AG08396 (cell line): ENCODE measurements around the gene ATP6V1G1.

Source experiments
- DNase-seq: peaks from one replicate; pipeline ENCODE4 v3.0.0; 2012; ENCODE audit warnings: low spot score, mixed read lengths

The ATP6V1G1 gene

DNA sequence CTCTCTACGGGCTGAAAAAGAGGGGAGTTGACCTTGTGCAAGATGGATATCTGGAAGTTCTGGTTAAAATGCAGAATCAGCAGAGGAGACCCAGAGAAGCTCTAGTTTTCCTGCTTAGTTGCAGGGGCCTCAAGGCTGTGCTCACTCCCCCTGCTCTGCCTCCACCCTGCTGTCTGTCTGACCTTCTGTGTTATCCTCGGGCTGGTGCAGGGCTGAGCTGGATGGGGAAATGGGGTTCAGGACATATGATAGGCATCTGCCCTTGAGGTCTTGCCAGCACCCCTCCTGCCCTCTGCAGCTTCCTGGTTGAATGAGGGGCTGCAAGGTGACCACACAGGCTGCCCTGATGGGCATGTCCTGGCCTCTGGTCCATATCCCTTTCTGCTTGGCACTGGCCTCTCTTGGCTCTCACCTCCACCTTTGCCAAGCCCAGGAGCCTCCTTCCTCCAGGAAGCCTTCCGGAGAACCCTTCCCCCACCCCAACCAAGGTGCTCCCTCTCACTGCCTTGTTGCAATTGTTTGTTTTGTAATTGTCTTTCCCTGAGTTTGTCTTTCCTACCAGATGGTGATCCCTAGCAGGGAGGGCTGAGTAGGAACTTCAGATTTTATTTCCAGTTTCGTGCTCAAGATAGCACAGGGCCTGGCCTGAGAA lies 24.8 kb downstream of the ATP6V1G1 start:
- no peak for DNase-seq

DNA sequence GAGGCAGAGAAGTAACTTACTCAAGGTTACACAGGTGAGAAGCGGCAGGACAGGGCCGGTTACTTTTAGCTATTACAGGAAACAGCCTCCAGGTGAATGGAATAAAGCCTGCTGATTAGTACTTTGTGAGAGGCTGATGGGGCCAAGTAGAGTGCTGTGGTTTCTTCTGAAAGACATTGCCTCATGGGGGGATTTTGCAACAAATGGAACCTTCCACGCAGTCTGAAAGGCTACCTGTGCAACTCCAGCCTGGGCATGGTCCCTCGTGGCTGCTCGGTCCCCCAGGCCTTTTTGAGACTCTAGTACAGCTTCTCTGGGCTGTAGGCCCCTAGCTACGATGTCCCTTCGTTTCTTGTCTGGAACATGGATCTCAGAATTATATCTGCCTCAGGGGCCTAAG lies 25.5 kb downstream of the ATP6V1G1 start:
- DNase-seq, result no peak

DNA sequence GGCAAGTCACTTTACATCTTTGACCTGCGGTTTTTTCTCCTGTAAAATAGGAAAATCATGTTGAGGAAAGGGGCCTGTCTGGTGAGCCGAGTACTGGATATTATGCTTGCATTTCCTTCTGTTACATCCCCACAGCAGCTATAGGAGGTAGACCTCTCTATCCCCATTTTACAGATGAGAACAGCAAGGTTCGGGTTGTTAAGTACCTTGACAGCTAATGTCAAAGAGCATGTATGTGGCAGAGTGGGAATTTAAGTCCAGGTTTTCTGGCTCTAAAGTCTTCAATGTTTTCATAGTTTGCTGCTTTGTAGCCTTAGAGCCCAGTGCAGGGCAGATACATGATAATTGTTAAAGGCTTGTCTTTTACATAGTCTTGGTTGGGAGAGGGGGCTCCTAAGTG lies 26.4 kb downstream of the ATP6V1G1 start:
- DNase-seq, result no peak

DNA sequence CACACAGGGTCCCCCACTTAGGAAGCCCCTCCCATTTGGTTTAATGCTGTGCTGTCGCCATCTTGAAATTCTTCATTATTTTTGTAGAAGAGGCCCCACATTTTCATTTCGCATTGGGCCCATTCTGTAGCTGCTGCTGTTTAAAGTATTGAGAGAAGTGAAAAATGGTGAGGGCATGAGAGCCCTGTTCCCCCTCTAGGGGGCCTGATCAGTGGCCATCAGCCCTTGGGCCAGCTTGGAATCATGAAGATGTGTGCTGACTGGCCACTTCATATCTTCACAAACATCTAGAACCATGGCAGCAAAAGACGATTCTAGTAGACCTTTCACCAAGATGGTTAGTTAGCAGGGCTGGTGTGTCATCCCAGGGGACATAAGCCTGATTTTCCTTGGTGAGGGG lies 26.8 kb downstream of the ATP6V1G1 start:
- DNase-seq, result no peak

DNA sequence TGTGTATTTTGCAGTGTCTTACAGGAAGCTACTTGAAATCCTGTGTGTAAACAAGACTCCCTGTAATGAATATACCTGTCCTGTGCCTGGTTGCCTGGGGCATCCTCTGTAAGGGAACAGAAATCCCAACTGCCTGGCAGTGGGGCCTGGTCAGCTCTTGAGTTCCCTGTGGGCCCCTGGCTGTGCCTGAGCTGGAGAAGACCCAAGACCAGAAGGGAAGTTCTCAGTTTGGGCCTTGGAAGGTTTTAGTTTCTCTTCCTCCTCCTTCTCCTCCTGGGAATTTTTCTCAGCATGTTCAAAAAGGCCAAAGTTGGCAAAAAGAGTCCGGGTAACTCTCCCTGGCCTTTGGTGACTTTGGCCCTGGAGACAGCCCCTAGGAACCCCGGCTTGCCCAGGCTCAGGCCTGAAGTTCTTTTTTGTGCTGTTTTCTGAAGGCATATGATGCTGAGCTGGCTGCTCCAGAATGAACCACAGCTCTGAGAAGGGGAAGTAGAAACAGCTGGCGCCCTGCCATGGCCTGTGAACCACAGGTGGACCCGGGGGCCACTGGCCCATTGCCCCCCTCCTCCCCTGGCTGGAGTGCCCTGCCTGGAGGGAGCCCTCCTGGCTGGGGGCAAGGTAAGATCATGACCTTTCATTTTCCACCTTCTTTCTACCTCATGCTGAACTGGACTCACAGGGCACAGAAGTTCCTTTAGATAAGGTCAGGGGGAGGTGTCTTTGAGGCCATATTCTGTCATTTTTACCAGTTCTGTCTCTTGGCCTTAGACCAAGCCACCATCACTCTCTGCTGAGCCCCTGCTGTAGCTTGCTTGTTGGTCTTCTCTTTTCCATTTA lies 29.3 kb downstream of the ATP6V1G1 start:
- DNase-seq, result no peak

GRCh38 chr9:114619191-114619761 lies 31.7 kb downstream of the ATP6V1G1 start:
- no peak for DNase-seq

- no peak for DNase-seq
Measured at GRCh38 chr9:114621561-114621960, 34.0 kb downstream of the ATP6V1G1 start.

DNA sequence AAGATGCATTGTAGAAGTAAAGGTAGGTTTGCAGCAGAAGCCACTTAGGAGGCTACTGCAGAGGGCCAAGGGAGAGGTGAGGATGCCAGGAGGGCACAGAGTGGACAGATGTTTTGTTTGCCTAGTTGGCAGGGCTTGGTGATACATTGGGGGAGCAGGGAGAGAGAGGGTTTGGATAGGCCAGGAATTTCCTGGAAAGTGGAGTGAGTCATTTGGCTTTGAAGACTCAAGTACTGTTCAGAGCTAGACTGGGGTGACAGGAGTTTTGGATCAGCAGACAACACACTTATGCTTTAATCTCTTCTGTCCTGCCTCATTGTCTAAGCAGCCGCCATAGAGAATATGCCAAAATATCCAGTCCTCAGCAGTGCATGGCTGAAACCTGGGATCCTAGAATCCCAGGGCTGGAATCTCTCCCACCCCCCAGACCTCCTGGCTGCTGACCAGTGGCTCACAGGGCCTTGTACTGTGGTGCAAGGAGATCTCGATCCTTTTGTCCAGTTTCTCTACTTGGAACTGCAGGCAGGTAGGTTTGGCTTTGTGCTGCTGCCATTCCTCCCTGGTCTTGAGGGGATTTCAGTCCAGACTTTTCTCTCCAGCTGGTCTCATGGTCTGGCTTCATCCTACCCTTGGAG lies 34.5 kb downstream of the ATP6V1G1 start:
- peak; percentile 72 for DNase-seq

DNA sequence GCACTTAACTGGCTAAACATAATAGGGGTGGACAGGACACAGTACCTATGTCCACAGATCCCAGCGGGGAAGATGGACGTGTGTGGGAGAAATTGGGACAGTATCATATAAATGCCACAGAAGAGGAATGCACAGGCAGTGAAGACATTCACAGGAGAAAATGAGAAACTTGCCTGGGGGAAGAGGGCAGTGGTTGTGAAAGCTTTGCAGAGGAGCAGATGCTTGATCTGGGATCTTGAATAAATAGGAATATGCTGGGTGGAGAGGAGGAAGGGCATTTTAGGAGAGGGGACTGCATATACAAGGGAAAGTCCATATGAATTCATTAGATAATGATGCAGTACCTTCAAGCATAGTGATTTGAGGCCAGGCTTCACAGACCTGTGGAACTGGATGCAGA lies 37.1 kb downstream of the ATP6V1G1 start:
- DNase-seq, result no peak

DNA sequence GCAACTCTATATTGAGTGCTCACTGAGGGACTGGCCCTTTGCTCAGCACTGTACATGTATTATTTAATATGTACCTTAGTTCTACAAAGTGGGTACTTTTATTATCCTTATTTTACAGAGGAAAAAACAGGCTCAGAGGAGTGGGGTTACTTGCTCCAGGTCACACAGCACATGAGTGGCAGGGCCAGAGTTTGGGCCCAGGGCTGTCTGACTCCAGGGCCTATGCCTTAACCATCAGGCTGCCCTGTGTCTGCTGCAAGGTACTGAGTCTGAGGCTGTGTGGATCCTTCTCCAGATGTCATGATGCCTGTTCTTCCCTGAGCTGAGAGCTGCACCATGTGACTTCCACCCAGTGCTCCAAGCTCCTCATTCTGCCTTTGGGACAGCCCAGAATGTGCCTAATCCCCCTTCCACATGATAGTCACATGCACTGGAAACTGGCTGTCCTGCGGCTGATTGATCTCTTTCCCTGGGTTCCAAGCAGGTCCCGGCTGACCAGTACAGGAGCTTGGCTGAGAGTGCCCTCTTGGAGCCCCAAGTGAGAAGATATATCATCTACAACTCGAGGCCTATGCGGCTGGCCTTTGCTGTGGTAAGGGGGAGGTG lies 38.9 kb downstream of the ATP6V1G1 start:
- DNase-seq, result no peak

DNA sequence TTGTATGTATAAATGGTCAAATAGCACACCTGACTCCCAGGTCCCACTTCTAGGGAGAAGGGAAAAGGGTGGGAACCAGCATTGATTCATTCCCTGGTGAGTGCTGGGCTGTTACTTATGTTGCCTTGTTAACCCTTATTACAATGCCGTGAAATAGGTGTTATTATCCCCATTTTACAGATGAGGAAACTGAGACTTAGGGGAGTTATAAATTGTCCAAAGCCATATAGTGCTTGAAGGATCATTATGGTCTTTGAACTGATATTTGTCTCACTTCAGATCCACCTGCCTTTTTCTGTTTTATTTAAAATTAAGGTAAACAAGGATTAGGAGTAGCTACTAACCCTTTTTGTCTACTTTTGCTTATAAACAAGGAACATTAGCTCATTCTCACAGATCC lies 40.0 kb downstream of the ATP6V1G1 start:
- DNase-seq, result no peak

- DNase-seq, result no peak
Measured at GRCh38 chr9:114629563-114630090, 42.1 kb downstream of the ATP6V1G1 start.

GRCh38 chr9:114631166-114631565 lies 43.6 kb downstream of the ATP6V1G1 start:
- no peak for DNase-seq

- DNase-seq, result no peak
Measured at GRCh38 chr9:114633438-114634089, 46.0 kb downstream of the ATP6V1G1 start.

DNA sequence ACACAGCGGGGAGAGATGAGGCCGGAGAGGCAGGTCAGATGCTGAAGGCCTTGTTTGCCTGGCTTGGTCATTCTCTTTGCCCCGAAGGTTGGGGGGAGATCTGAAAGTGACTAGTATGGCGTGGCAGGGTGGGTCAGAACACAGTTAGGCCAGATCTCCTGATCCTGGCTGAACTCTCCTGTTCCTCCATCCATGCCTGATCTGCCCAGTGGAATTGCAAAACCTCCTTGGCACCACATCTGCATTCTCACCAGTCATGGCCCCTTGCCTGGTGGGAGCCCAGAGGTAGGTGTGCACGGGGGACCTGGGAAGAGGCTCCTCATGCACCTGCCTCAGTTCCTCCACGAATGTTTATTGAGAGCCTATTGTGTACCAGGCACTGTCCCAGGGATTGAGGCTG lies 46.8 kb downstream of the ATP6V1G1 start:
- no peak for DNase-seq

GRCh38 chr9:114638404-114638803 lies 50.8 kb downstream of the ATP6V1G1 start:
- no peak for DNase-seq

- DNase-seq, result no peak
Measured at GRCh38 chr9:114641967-114642366, 54.4 kb downstream of the ATP6V1G1 start.

DNA sequence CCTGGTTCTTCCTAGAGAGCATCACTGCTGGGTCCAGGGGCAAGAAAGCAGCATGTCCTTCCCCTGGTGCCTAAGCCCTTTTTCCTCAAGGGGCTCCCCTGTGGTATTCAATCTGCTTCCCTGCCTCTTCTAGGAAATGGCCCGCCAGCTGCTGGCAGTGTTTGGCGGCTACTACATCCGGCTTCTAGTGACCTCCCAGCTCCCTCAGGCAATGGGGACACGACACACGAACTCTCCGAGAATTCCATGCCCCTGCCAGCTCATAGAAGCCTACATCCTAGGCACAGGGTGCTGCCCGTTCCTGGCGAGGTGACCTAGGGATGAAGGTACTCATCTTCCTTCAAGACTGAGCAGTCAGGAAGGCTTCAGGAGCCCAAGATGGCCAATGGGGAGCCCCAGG lies 55.4 kb downstream of the ATP6V1G1 start:
- no peak for DNase-seq

DNA sequence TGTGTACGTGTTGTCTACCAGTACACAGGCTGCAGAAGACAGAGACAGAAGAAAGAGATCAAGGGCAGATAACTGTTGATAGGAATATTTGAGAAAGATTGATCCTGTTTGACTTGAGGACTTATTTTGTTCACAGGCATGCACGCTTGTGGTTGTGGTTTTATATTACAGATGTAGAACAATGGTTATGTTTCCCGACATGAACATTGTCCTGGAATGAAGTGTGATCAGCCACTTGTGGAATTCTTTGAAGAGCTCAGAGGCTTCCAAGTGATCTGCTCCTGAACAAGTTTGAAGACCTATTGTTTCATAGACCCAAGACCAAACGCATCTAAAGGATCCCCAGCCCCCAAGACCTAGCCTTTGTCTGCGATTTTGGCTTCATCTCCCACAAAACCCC lies 56.3 kb downstream of the ATP6V1G1 start:
- DNase-seq, result no peak
